ENCODE data around the gene ZNF181. TPM values are rescaled to one million over a fixed set of nuclear protein-coding genes. Genes with fewer than 3 reads are reported as not detected.
A peak's percentile ranks its signal among the peaks of the same experiment; 100 is the strongest.
"Not testable (repeated sequence)": the region's sequence is repeated elsewhere in the genome, so short reads cannot be mapped to it uniquely, and the experiment has no call there.

The ZNF181 gene
- total RNA-seq (1 to 10 TPM; 2.0 to 2.9 TPM), total RNA-seq (8.4 to 91.2 (median 38.0) reads per million in 172 experiments)
- polyA plus RNA-seq (2013, experiment 1 of 2) = 19.2 TPM
- 13.8 TPM for polyA plus RNA-seq (2013, experiment 2 of 2)

GRCh38 chr19:34733746-34734536 is at the start of gene ZNF181:
Gene ZNF181, plus strand, starts transcription at chr19:34734243. Its CDS starts 795 bp downstream, at chr19:34735038.
- TF ChIP-seq CTCF (IDR thresholded peaks at IDR 0.05) = no peak
- DNase-seq (peak; percentile 64 to 90 (median 74)), ATAC-seq (ENCODE audit: poor library complexity) (peak; percentile 84)
- ChIA-PET POLR2A (interaction anchor here (1.0 to 1.8 kb wide), 5 partner anchors 38 to 281 kb away, joined by 5 to 18 read pairs (median 7); partner anchors contain the start of genes ZNF30 and ZNF302), CTCF (interaction anchor here (1.3 kb wide), 1 partner anchor 57 kb away, joined by 4 read pairs; the partner anchor contains the start of genes SCGB2B2 and ZNF302)
- Mint-ChIP-seq H3K4me3 (peak within 1 kb of the TSS; percentile 96), H3K36me3 (ENCODE audit: low read depth) (peaks cover 55% of the 10 kb centered on the region), H3K27ac (peak within 1 kb of the TSS; percentile 92), H3K4me1 (ENCODE audit: low read depth) (peaks cover 34% of the 10 kb centered on the region), H3K9me3 (peaks cover 6% of the 10 kb centered on the region), H3K27me3 (no peaks in the 10 kb centered on the region)
- Histone ChIP-seq H3K27me3 (ENCODE audit: control insufficient read depth in 1 of 2, insufficient read depth in 2 of 2, low read length in 2 of 2) (no peaks in the 10 kb centered on the region), H3K9me3 (ENCODE audit: control insufficient read depth in 1 of 2, insufficient read depth in 1 of 2, low read length in 2 of 2) (peaks cover 6% of the 10 kb centered on the region in 2 experiments), H3K36me3 (ENCODE audit: insufficient read depth, low read length) (peaks cover 19% of the 10 kb centered on the region), H3K4me1 (ENCODE audit: insufficient read depth, low read length) (peaks cover 28% of the 10 kb centered on the region), H3K27ac (ENCODE audit: low read depth in 1 of 2, low read length in 2 of 2) (peak within 1 kb of the TSS; percentile 91), H3K4me3 (ENCODE audit: low read length) (peak within 1 kb of the TSS; percentile 85)
- intact Hi-C loops (cut with DNase I, micrococcal nuclease) = loop anchor here (1.0 to 5.0 kb wide), 4 partner anchors 39 to 278 kb away; partner anchors contain the start of genes SCGB2B2 (in 2 of the 2), ZNF302 (in 2 of the 2) and ZNF599 (in 2 of the 2)

GRCh38 chr19:34685266-34685665 is 48.8 kb upstream of the ZNF181 start:
- H3K9me3 ChIP-seq (ENCODE audit: control insufficient read depth in 1 of 2, insufficient read depth in 1 of 2, low read length in 2 of 2) = peaks cover 7 to 79% of the 10 kb centered on the region in 2 experiments
- H3K4me3 ChIP-seq (ENCODE audit: low read length); H3K27ac ChIP-seq (ENCODE audit: low read depth in 1 of 2, low read length in 2 of 2); H3K4me1 ChIP-seq (ENCODE audit: insufficient read depth, low read length); H3K27ac Mint-ChIP-seq; H3K27me3 ChIP-seq (ENCODE audit: control insufficient read depth in 1 of 2, insufficient read depth in 2 of 2, low read length in 2 of 2); ATAC-seq (ENCODE audit: poor library complexity); intact Hi-C loops (cut with DNase I, micrococcal nuclease); H3K4me3 Mint-ChIP-seq; H3K27me3 Mint-ChIP-seq; DNase-seq; H3K4me1 Mint-ChIP-seq (ENCODE audit: low read depth); CTCF ChIA-PET; POLR2A ChIA-PET: not testable (repeated sequence)
- Mint-ChIP-seq H3K36me3 (ENCODE audit: low read depth) (peaks cover 88% of the 10 kb centered on the region), H3K9me3 (peaks cover 26% of the 10 kb centered on the region)
- peaks cover 37% of the 10 kb centered on the region for H3K36me3 ChIP-seq (ENCODE audit: insufficient read depth, low read length)

- POLR2A ChIA-PET = no interaction called here
- peaks cover 7 to 75% of the 10 kb centered on the region in 2 experiments for H3K9me3 ChIP-seq (ENCODE audit: control insufficient read depth in 1 of 2, insufficient read depth in 1 of 2, low read length in 2 of 2)
- no peaks in the 10 kb centered on the region for H3K27me3 ChIP-seq (ENCODE audit: control insufficient read depth in 1 of 2, insufficient read depth in 2 of 2, low read length in 2 of 2)
- ATAC-seq (ENCODE audit: poor library complexity) (no peak), DNase-seq (no peak)
- H3K27me3 Mint-ChIP-seq = peaks cover 8% of the 10 kb centered on the region
- no peak overlapping the region for H3K4me3 ChIP-seq (ENCODE audit: low read length)
- H3K27ac ChIP-seq (ENCODE audit: low read depth in 1 of 2, low read length in 2 of 2) = no peak overlapping the region
- peaks cover 30% of the 10 kb centered on the region for H3K36me3 ChIP-seq (ENCODE audit: insufficient read depth, low read length)
- peaks cover 77% of the 10 kb centered on the region for H3K36me3 Mint-ChIP-seq (ENCODE audit: low read depth)
- CTCF ChIA-PET = no interaction called here
- intact Hi-C loops (cut with DNase I, micrococcal nuclease) = no loop called here
- H3K4me3 Mint-ChIP-seq = no peak overlapping the region
- H3K4me1 Mint-ChIP-seq (ENCODE audit: low read depth) = no peaks in the 10 kb centered on the region
- peaks cover 28% of the 10 kb centered on the region for H3K9me3 Mint-ChIP-seq
- no peaks in the 10 kb centered on the region for H3K4me1 ChIP-seq (ENCODE audit: insufficient read depth, low read length)
- TF ChIP-seq CTCF (IDR thresholded peaks at IDR 0.05) = no peak
- H3K27ac Mint-ChIP-seq = no peak overlapping the region
These were observed 47.6 kb upstream of the ZNF181 start for GRCh38 chr19:34686455-34686854.
